GM12878 (cell line): ENCODE data around the gene LRFN2. TPM values are rescaled to one million over a fixed set of nuclear protein-coding genes. Genes with fewer than 3 reads are reported as not detected.

Source experiments
- ATAC-seq: fragments of 200-7000 bp; cut with Tn5 transposase; 3 replicates; pipeline ENCODE4 v1.9.1; 2020; ENCODE audit warnings: mild to moderate bottlenecking, moderate library complexity
- BruUV-seq: library from RNA; stranded (reverse); fragments of 400-500 nt; replicated peaks from 2 replicates; lab custom pipeline; 2021; lab: Mats Ljungman, UMichigan
- CTCF ChIA-PET: fragments of 300-600 bp; sonication (Branson Sonifier 250); formaldehyde crosslinking; extraction: SDS; loops from one replicate; lab custom pipeline; 2021; ENCODE audit warnings: inconsistent platforms; lab: Yijun Ruan, JAX
- POLR2A ChIA-PET: fragments of 350-600 bp; formaldehyde crosslinking; extraction: SDS; loops from one replicate; lab custom pipeline; 2021; ENCODE audit warnings: inconsistent platforms; lab: Charles Lee
- RAD21 ChIA-PET: fragments of 300-600 bp; sonication (Branson Sonifier 250); formaldehyde crosslinking; loops from one replicate; lab custom pipeline; 2023; ENCODE audit warnings: antibody characterized with exemption; ENCODE audit not compliant: unreplicated experiment; lab: Charles Lee
- SMC1A ChIA-PET: fragments of 300-600 bp; sonication (Branson Sonifier 250); formaldehyde crosslinking; loops from one replicate; lab custom pipeline; 2023; ENCODE audit not compliant: unreplicated experiment, uncharacterized antibody; lab: Charles Lee
- DNase-seq: peaks from one replicate; pipeline ENCODE4 v3.0.0-alpha.2; 2011; ENCODE audit warnings: low read depth, low spot score
- FAIRE-seq: peaks from 3 replicates; lab custom pipeline; 2011; peaks lifted over from hg19 to GRCh38; lab: Jason Lieb, UNC
- H2AFZ ChIP-seq: 2 replicates; pipeline ENCODE4 v1.6.0; 2011; ENCODE audit warnings: low read depth, low read length, control low read depth; ENCODE audit not compliant: control insufficient read depth
- H3K27ac ChIP-seq: 2 replicates; pipeline ENCODE4 v1.5.1; 2011; ENCODE audit warnings: control low read depth; ENCODE audit not compliant: control insufficient read depth, insufficient read depth
- H3K27me3 ChIP-seq, 2 experiments: replicated peaks in 1 of 2; 2 replicates each; pipeline versions ENCODE4 v1.6.0 to v1.6.1; 2011; ENCODE audit warnings: low read length in 1 of 2; ENCODE audit not compliant: control insufficient read depth in 2 of 2, insufficient read depth in 2 of 2
- H3K36me3 ChIP-seq, 2 experiments: 2 replicates each; pipeline ENCODE4 v1.5.1; 2011; ENCODE audit warnings: low read length in 1 of 2; ENCODE audit not compliant: control insufficient read depth in 2 of 2, insufficient read depth in 2 of 2
- H3K4me1 ChIP-seq: 2 replicates; pipeline ENCODE4 v1.6.1; 2011; ENCODE audit warnings: mild to moderate bottlenecking, low read length, moderate library complexity, mixed read lengths; ENCODE audit not compliant: control insufficient read depth, insufficient read depth
- H3K4me2 ChIP-seq: 2 replicates; pipeline ENCODE4 v1.6.0; 2011; ENCODE audit warnings: control low read depth; ENCODE audit not compliant: control insufficient read depth, insufficient read depth
- H3K4me3 ChIP-seq: fragments of 200-600 bp; sonication (generic); 2 replicates; pipeline ENCODE4 v1.5.1; 2016
- H3K79me2 ChIP-seq: 2 replicates; pipeline ENCODE4 v1.6.0; 2011; ENCODE audit warnings: low read length; ENCODE audit not compliant: control insufficient read depth, insufficient read depth
- H3K9ac ChIP-seq: 2 replicates; pipeline ENCODE4 v1.8.0; 2011; ENCODE audit warnings: low read length, control low read depth, mixed read lengths; ENCODE audit not compliant: control insufficient read depth, insufficient read depth
- H3K9me3 ChIP-seq: replicated peaks from 3 replicates; pipeline ENCODE4 v1.5.1; 2011; ENCODE audit warnings: mild to moderate bottlenecking, low read length; ENCODE audit not compliant: control insufficient read depth, insufficient read depth
- H4K20me1 ChIP-seq: 2 replicates; pipeline ENCODE4 v1.6.0; 2011; ENCODE audit not compliant: control insufficient read depth, insufficient read depth
- CHD2 ChIP-seq: IDR thresholded peaks from 2 replicates; pipeline ENCODE4 v1.6.1; 2011; ENCODE audit warnings: low read depth, low read length, improper control_type of control experiment, borderline replicate concordance
- HDAC2 ChIP-seq: fragments of 200-600 bp; sonication (generic); IDR thresholded peaks from 2 replicates; pipeline ENCODE4 v1.6.1; 2017
- HDGF ChIP-seq: fragments of 450-650 bp; IDR thresholded peaks from 2 replicates; pipeline ENCODE4 v1.6.1; 2016; ENCODE audit warnings: antibody characterized with exemption
- IKZF1 ChIP-seq: fragments of 450-650 bp; conservative IDR thresholded peaks from 2 replicates; pipeline ENCODE4 v1.6.1; 2017; ENCODE audit warnings: antibody characterized with exemption, mild to moderate bottlenecking
- JUND ChIP-seq: IDR thresholded peaks from 2 replicates; pipeline ENCODE4 v1.6.1; 2012; ENCODE audit warnings: low read depth, mild to moderate bottlenecking, low read length, improper control_type of control experiment, moderate library complexity
- KAT2A ChIP-seq: conservative IDR thresholded peaks from 2 replicates; pipeline ENCODE4 v1.6.1; 2011; ENCODE audit warnings: low read depth, low read length; ENCODE audit not compliant: control insufficient read depth
- KLF5 ChIP-seq: fragments of 450-650 bp; IDR thresholded peaks from 2 replicates; pipeline ENCODE4 v1.6.1; 2014; ENCODE audit warnings: mild to moderate bottlenecking; ENCODE audit not compliant: partially characterized antibody
- LARP7 ChIP-seq: fragments of 450-650 bp; IDR thresholded peaks from 2 replicates; pipeline ENCODE4 v1.6.1; 2017; ENCODE audit warnings: mild to moderate bottlenecking
- MAX ChIP-seq: IDR thresholded peaks from 2 replicates; pipeline ENCODE4 v1.6.1; 2012; ENCODE audit warnings: low read depth, low read length, improper control_type of control experiment
- MEF2B ChIP-seq: fragments of 450-650 bp; IDR thresholded peaks from 2 replicates; pipeline ENCODE4 v1.6.1; 2018; ENCODE audit warnings: mild to moderate bottlenecking, moderate library complexity; ENCODE audit not compliant: partially characterized antibody, poor library complexity, severe bottlenecking
- NFIC ChIP-seq: IDR thresholded peaks from 2 replicates; pipeline ENCODE4 v1.6.1; 2012; ENCODE audit warnings: low read depth, mild to moderate bottlenecking, inconsistent platforms, low read length, moderate library complexity
- RUNX3 ChIP-seq: IDR thresholded peaks from 2 replicates; pipeline ENCODE4 v1.6.1; 2012; ENCODE audit warnings: low read length, inconsistent platforms
- SIX5 ChIP-seq: IDR thresholded peaks from 2 replicates; pipeline ENCODE4 v1.6.1; 2011; ENCODE audit warnings: mild to moderate bottlenecking, low read depth, low read length, moderate library complexity; ENCODE audit not compliant: severe bottlenecking
- SMC3 ChIP-seq: IDR thresholded peaks from 2 replicates; pipeline ENCODE4 v1.6.1; 2011; ENCODE audit warnings: low read length, improper control_type of control experiment, borderline replicate concordance
- STAT3 ChIP-seq: IDR thresholded peaks from 2 replicates; pipeline ENCODE4 v1.6.1; 2011; ENCODE audit warnings: low read depth, low read length, improper control_type of control experiment
- YBX1 ChIP-seq: fragments of 450-650 bp; IDR thresholded peaks from 2 replicates; pipeline ENCODE4 v1.6.1; 2016; ENCODE audit warnings: antibody characterized with exemption
- ZBTB11 ChIP-seq: fragments of 450-650 bp; formaldehyde crosslinking; IDR thresholded peaks from 2 replicates; pipeline ENCODE4 v1.5.0; 2022; ENCODE audit warnings: mild to moderate bottlenecking, missing genetic modification characterization
- WGBS: methylation state at CpG from one replicate; pipeline ENCODE4 v1.1.6; 2016; ENCODE audit warnings: low lambda C conversion rate; ENCODE audit not compliant: insufficient replicate concordance, insufficient coverage; ENCODE audit errors: missing lambda C conversion rate; 5-methylcytosine and 5-hydroxymethylcytosine counted together
- in situ Hi-C: fragments of 300-500 bp; cut with MboI; formaldehyde crosslinking; loops from 9 replicates; pipeline ENCODE4 v1.14.3; 2018; ENCODE audit warnings: mixed read lengths
- intact Hi-C: fragments of 100-400 bp; cut with micrococcal nuclease; formaldehyde crosslinking; loops from one replicate; pipeline ENCODE4 v1.14.2; 2022; ENCODE audit not compliant: unreplicated experiment
- polyA plus RNA-seq, 11 experiments: library from polyadenylated mRNA; depleted of rRNA in 4 of 11; unstranded in 6 of 11; stranded (reverse) in 5 of 11; fragments of >200 nt; fragmentation: Nextera tagmentation in 4 of 11; fragmentation: Illumina TruSeq in 1 of 11; extraction: Ambion mirVana in 4 of 11; extraction: Trizol in 1 of 11; gene quantifications; 1 replicate in 1 of 11; 2 replicates in 10 of 11; pipeline versions ENCODE4 v1.2.1 to v1.2.3, GENCODE V29; 2011 to 2016; ENCODE audit warnings: inconsistent platforms in 2 of 11, missing spikeins in 2 of 11, low read depth in 1 of 11
- total RNA-seq, 4 experiments: library from RNA; depleted of rRNA in 3 of 4; stranded (reverse); fragments of >200 nt in 3 of 4; fragmentation: Illumina TruSeq in 1 of 4; extraction: Trizol in 1 of 4; gene quantifications; 2 replicates each; pipeline versions ENCODE4 v1.2.1 to v1.2.3, GENCODE V29; 2013 to 2021
- TF ChIP-seq, protein P1 (sequence below): IDR thresholded peaks from 2 replicates; pipeline ENCODE4 v1.6.1; 2012; ENCODE audit warnings: low read depth, low read length, improper control_type of control experiment
- TF ChIP-seq, protein P2 (sequence below): fragments of 450-650 bp; conservative IDR thresholded peaks from 2 replicates; pipeline ENCODE4 v1.6.1; 2017; ENCODE audit warnings: mild to moderate bottlenecking, moderate library complexity

Gene LRFN2
- total and polyA plus RNA-seq, 10 of the 15 experiments (the other 5 are each of a cell fraction or from before 2014, with no cell fraction given): not detected

DNA sequence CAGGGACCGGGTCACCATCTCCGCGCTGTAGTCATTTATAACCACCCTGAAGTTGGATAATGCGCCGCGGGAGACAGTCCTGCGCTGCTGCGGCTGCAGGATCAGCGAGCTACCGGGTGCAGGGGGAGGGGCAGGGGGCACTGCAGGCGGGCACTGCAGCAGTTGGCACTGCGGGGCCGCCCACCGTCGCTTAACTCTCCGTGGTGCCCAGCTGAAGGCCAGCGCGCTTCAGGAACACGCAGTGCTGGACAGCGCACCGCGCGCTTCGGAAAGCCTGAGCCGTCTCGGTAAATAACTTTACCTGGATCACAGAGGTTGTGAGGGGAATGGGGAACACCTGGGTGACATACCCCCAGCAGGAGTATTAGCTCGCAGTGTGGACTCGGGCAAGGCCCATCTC, 12.4 kb upstream of the LRFN2 start (continued):
- TF ChIP-seq HDGF (no peak), CHD2 (no peak)

- 12% methylated on average over 5 of the region's 5 CpGs for WGBS
- Histone ChIP-seq H3K4me3 (no peak overlapping the region), H3K27ac (no peak overlapping the region), H2AFZ (no peak overlapping the region), H3K9ac (no peak overlapping the region), H3K4me1 (no peaks in the 10 kb centered on the region), H3K27me3 (peaks cover 0 to 2% of the 10 kb centered on the region in 2 experiments; a peak in 2 of 4 replicates), H3K79me2 (no peaks in the 10 kb centered on the region), H3K4me2 (no peak overlapping the region), H4K20me1 (no peaks in the 10 kb centered on the region), H3K36me3 (no peaks in the 10 kb centered on the region), H3K9me3 (no peaks in the 10 kb centered on the region)
- SMC1A ChIA-PET: no interaction called here
- DNase-seq (no peak), FAIRE-seq (no peak), ATAC-seq (no peak)
- POLR2A ChIA-PET: no interaction called here
- in situ Hi-C loops (no loop called here), intact Hi-C loops (no loop called here)
- BruUV-seq: no TSS peak
- CTCF ChIA-PET: no interaction called here
- RAD21 ChIA-PET: no interaction called here
- TF ChIP-seq SMC3: no peak
- no peak for TF ChIP-seq LARP7
- TF ChIP-seq SIX5: no peak
- no peak for TF ChIP-seq ZBTB11 (CRISPR knock-in tag)
- TF ChIP-seq KAT2A: no peak
- TF ChIP-seq, protein P1, sequence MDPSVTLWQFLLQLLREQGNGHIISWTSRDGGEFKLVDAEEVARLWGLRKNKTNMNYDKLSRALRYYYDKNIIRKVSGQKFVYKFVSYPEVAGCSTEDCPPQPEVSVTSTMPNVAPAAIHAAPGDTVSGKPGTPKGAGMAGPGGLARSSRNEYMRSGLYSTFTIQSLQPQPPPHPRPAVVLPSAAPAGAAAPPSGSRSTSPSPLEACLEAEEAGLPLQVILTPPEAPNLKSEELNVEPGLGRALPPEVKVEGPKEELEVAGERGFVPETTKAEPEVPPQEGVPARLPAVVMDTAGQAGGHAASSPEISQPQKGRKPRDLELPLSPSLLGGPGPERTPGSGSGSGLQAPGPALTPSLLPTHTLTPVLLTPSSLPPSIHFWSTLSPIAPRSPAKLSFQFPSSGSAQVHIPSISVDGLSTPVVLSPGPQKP: no peak
- no peak for TF ChIP-seq IKZF1
- no peak for TF ChIP-seq MAX
- no peak for TF ChIP-seq JUND
- TF ChIP-seq KLF5: no peak
- no peak for TF ChIP-seq HDAC2
- TF ChIP-seq STAT3: no peak
- TF ChIP-seq RUNX3: no peak
- TF ChIP-seq MEF2B: no peak
- TF ChIP-seq, protein P2, sequence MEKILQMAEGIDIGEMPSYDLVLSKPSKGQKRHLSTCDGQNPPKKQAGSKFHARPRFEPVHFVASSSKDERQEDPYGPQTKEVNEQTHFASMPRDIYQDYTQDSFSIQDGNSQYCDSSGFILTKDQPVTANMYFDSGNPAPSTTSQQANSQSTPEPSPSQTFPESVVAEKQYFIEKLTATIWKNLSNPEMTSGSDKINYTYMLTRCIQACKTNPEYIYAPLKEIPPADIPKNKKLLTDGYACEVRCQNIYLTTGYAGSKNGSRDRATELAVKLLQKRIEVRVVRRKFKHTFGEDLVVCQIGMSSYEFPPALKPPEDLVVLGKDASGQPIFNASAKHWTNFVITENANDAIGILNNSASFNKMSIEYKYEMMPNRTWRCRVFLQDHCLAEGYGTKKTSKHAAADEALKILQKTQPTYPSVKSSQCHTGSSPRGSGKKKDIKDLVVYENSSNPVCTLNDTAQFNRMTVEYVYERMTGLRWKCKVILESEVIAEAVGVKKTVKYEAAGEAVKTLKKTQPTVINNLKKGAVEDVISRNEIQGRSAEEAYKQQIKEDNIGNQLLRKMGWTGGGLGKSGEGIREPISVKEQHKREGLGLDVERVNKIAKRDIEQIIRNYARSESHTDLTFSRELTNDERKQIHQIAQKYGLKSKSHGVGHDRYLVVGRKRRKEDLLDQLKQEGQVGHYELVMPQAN: no peak
- no peak for TF ChIP-seq NFIC
- no peak for TF ChIP-seq YBX1
Observed at GRCh38 chr6:40598516-40598915, 11.4 kb upstream of the LRFN2 start.
